GM12873 (cell line): ENCODE results near the gene GRK6.

ENCODE experiments used
- CTCF ChIP-seq: IDR thresholded peaks from 2 replicates; pipeline ENCODE4 v1.5.1; 2012; ENCODE audit warnings: low read depth, mild to moderate bottlenecking, moderate library complexity, low read length, control low read depth; ENCODE audit not compliant: insufficient read depth; ENCODE audit errors: missing control alignments

GRK6 gene

GRCh38 chr5:177390363-177391300 lies 35.8 kb upstream of the GRK6 start:
- TF ChIP-seq CTCF = peak; percentile 99

GRCh38 chr5:177392765-177393164 lies 33.7 kb upstream of the GRK6 start:
- TF ChIP-seq CTCF = no peak

GRCh38 chr5:177393206-177393765 lies 33.2 kb upstream of the GRK6 start:
- no peak for TF ChIP-seq CTCF

GRCh38 chr5:177393990-177394389 lies 32.5 kb upstream of the GRK6 start:
- no peak for TF ChIP-seq CTCF

GRCh38 chr5:177396078-177396477 lies 30.4 kb upstream of the GRK6 start:
- no peak for TF ChIP-seq CTCF

GRCh38 chr5:177396807-177397206 lies 29.7 kb upstream of the GRK6 start:
- no peak for TF ChIP-seq CTCF

- TF ChIP-seq CTCF = no peak
Measured at GRCh38 chr5:177397875-177398390, 28.5 kb upstream of the GRK6 start.
